K562 (cell line): ENCODE results near the gene SVIL.

ENCODE experiments used
- EP300 ChIP-seq: IDR thresholded peaks from 2 replicates; pipeline ENCODE4 v1.6.1; 2012; ENCODE audit warnings: low read length, improper control_type of control experiment
- JUN ChIP-seq, 2 experiments: sonication (generic) in 1 of 2; formaldehyde crosslinking in 1 of 2; IDR thresholded peaks; 2 replicates each; pipeline versions ENCODE4 v1.6.1 to v1.8.0; 2012 to 2022; ENCODE audit warnings: borderline replicate concordance in 2 of 2, mild to moderate bottlenecking in 2 of 2, improper control_type of control experiment in 1 of 2, low read depth in 1 of 2, low read length in 1 of 2, missing genetic modification reagents in 1 of 2
- POLR2AphosphoS2 ChIP-seq: IDR thresholded peaks from 2 replicates; pipeline ENCODE4 v1.6.1; 2012; ENCODE audit warnings: low read length, improper control_type of control experiment
- TARDBP ChIP-seq: fragments of 450-650 bp; IDR thresholded peaks from 2 replicates; pipeline ENCODE4 v1.6.1; 2016
- TF ChIP-seq, protein P1 (sequence below), 2 experiments: fragments of 150-350 bp in 1 of 2; IDR thresholded peaks; 2 replicates each; pipeline ENCODE4 v1.6.1; 2012 to 2016; ENCODE audit warnings: low read depth in 2 of 2, low read length in 2 of 2, mild to moderate bottlenecking in 1 of 2, moderate library complexity in 1 of 2
- TF ChIP-seq, protein P2 (sequence below), 3 experiments: IDR thresholded peaks in 2 of 3; conservative IDR thresholded peaks in 1 of 3; 2 replicates each; pipeline ENCODE4 v1.5.1; 2011 to 2012; ENCODE audit warnings: low read length in 3 of 3, mild to moderate bottlenecking in 3 of 3, control low read depth in 2 of 3, improper control_type of control experiment in 1 of 3, inconsistent platforms in 1 of 3, low read depth in 1 of 3, mixed read lengths in 1 of 3, moderate library complexity in 1 of 3; ENCODE audit not compliant: insufficient read depth in 2 of 3

DNA sequence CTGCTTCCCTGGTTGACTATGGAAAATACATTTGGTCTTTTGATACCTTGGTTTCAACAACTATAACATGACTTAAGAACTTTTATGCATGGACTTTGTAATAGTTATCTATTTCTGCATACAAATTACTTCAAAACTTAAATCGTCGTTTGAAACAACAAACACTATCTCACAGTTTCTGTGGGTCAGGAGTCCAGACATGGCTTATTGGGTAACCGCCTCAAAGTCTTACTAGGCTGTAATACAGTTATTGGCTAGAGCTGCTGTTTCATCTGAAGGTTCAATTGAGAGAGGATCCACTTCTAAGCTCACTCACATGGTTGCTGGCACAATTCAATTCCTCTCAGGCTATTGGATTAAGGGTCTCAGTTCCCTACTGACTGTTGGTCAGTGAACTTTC is 210.8 kb downstream of the SVIL start:
- TF ChIP-seq, protein P1, sequence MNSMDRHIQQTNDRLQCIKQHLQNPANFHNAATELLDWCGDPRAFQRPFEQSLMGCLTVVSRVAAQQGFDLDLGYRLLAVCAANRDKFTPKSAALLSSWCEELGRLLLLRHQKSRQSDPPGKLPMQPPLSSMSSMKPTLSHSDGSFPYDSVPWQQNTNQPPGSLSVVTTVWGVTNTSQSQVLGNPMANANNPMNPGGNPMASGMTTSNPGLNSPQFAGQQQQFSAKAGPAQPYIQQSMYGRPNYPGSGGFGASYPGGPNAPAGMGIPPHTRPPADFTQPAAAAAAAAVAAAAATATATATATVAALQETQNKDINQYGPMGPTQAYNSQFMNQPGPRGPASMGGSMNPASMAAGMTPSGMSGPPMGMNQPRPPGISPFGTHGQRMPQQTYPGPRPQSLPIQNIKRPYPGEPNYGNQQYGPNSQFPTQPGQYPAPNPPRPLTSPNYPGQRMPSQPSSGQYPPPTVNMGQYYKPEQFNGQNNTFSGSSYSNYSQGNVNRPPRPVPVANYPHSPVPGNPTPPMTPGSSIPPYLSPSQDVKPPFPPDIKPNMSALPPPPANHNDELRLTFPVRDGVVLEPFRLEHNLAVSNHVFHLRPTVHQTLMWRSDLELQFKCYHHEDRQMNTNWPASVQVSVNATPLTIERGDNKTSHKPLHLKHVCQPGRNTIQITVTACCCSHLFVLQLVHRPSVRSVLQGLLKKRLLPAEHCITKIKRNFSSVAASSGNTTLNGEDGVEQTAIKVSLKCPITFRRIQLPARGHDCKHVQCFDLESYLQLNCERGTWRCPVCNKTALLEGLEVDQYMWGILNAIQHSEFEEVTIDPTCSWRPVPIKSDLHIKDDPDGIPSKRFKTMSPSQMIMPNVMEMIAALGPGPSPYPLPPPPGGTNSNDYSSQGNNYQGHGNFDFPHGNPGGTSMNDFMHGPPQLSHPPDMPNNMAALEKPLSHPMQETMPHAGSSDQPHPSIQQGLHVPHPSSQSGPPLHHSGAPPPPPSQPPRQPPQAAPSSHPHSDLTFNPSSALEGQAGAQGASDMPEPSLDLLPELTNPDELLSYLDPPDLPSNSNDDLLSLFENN (IDR thresholded peaks at IDR 0.05; ENCODE audit: low read depth in 2 of 2, low read length in 2 of 2), result no peak
- no peak for TF ChIP-seq EP300
- TF ChIP-seq, protein P2, sequence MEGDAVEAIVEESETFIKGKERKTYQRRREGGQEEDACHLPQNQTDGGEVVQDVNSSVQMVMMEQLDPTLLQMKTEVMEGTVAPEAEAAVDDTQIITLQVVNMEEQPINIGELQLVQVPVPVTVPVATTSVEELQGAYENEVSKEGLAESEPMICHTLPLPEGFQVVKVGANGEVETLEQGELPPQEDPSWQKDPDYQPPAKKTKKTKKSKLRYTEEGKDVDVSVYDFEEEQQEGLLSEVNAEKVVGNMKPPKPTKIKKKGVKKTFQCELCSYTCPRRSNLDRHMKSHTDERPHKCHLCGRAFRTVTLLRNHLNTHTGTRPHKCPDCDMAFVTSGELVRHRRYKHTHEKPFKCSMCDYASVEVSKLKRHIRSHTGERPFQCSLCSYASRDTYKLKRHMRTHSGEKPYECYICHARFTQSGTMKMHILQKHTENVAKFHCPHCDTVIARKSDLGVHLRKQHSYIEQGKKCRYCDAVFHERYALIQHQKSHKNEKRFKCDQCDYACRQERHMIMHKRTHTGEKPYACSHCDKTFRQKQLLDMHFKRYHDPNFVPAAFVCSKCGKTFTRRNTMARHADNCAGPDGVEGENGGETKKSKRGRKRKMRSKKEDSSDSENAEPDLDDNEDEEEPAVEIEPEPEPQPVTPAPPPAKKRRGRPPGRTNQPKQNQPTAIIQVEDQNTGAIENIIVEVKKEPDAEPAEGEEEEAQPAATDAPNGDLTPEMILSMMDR (IDR thresholded peaks at IDR 0.05 in 2 of 3, conservative IDR thresholded peaks at IDR 0.05 in 1 of 3; ENCODE audit: insufficient read depth in 2 of 3, low read depth in 1 of 3, low read length in 3 of 3), result no peak
- no peak for TF ChIP-seq TARDBP
- no peak for TF ChIP-seq POLR2AphosphoS2
- no peak for TF ChIP-seq JUN (IDR thresholded peaks at IDR 0.05; ENCODE audit: borderline replicate concordance, low read depth, low read length)
- no peak for TF ChIP-seq JUN (CRISPR knock-in tag; IDR thresholded peaks at IDR 0.05; ENCODE audit: borderline replicate concordance)
